ENCODE measurements around the gene CACNG4. TPM values are rescaled to one million over a fixed set of nuclear protein-coding genes. Genes with fewer than 3 reads are reported as not detected.

The CACNG4 gene
- total and polyA plus RNA-seq, 4 donors, result not detected

Other genes with a start within 250 kb of the CACNG4 start
- not detected for gene CACNG5, start 129.6 kb upstream of the CACNG4 start, total RNA-seq
- gene CACNG5, start 129.6 kb upstream of the CACNG4 start, polyA plus RNA-seq, result not detected
- gene CACNG1, start 79.8 kb downstream of the CACNG4 start, total RNA-seq, result not detected
- gene CACNG1, start 79.8 kb downstream of the CACNG4 start, polyA plus RNA-seq, result under 1 TPM in 1 of 2 donors, not detected in 1; 0.38 TPM

All from aorta (tissue), 4 donors.